HCT116 (cell line): ENCODE measurements around the gene KRT17. TPM values are rescaled to one million over a fixed set of nuclear protein-coding genes. Genes with fewer than 3 reads are reported as not detected.
"Not testable (repeated sequence)": the region's sequence is repeated elsewhere in the genome, so short reads cannot be mapped to it uniquely, and the experiment has no call there.

ENCODE experiments used
- ATAC-seq: fragments of 200-7000 bp; cut with Tn5 transposase; 2 replicates; pipeline ENCODE4 v1.9.1; 2020; ENCODE audit warnings: mild to moderate bottlenecking, moderate library complexity
- BruUV-seq: library from RNA; stranded (reverse); fragments of 400-500 nt; replicated peaks from 2 replicates; lab custom pipeline; 2021; lab: Mats Ljungman, UMichigan
- CTCF ChIA-PET: fragments of 300-600 bp; sonication (Branson Sonifier 250); formaldehyde crosslinking; loops from one replicate; lab custom pipeline; 2021; ENCODE audit warnings: antibody characterized with exemption; lab: Charles Lee
- POLR2A ChIA-PET: fragments of 300-600, 350-600 bp; sonication (Branson Sonifier 250); formaldehyde crosslinking; loops from one replicate; lab custom pipeline; 2021; ENCODE audit warnings: antibody characterized with exemption; lab: Charles Lee
- RAD21 ChIA-PET, 2 experiments: fragments of 300-600 bp; sonication (Branson Sonifier 250); formaldehyde crosslinking; loops; one replicate each; lab custom pipeline; 2023; ENCODE audit warnings: low total read pairs in 2 of 2; ENCODE audit not compliant: uncharacterized antibody in 2 of 2, unreplicated experiment in 2 of 2, low non-redundant PET in 1 of 2; lab: Charles Lee
- DNase-seq: peaks from one replicate; pipeline ENCODE4 v3.0.0-alpha.2; 2010; ENCODE audit warnings: low read depth, low spot score
- H2AFZ ChIP-seq: fragments of 200-600 bp; shearing (Covaris generic), sonication (generic); 2 replicates; pipeline ENCODE4 v1.6.1; 2017; ENCODE audit warnings: low read depth, mixed run types, mixed read lengths, antibody characterized with exemption, low read length; ENCODE audit not compliant: poor library complexity, severe bottlenecking
- H3K27ac ChIP-seq: 2 replicates; pipeline ENCODE4 v1.5.1; 2012; ENCODE audit warnings: low read depth, low read length
- H3K27me3 ChIP-seq: fragments of 200-600 bp; sonication (generic); 2 replicates; pipeline ENCODE4 v1.6.1; 2016; ENCODE audit warnings: mixed run types, low read length, mixed read lengths; ENCODE audit not compliant: insufficient read depth
- H3K36me3 ChIP-seq, 2 experiments: fragments of 200-500 bp in 1 of 2; fragments of 200-600 bp in 1 of 2; sonication (Bioruptor generic) in 1 of 2; sonication (generic) in 1 of 2; 2 replicates each; pipeline versions ENCODE4 v1.5.1 to v1.6.1; 2014 to 2016; ENCODE audit warnings: low read length in 2 of 2, inconsistent platforms in 1 of 2, mixed read lengths in 1 of 2, mixed run types in 1 of 2; ENCODE audit not compliant: insufficient read depth in 2 of 2, control insufficient read depth in 1 of 2
- H3K4me1 ChIP-seq, 2 experiments: fragments of 200-600 bp in 1 of 2; sonication (generic) in 1 of 2; 2 replicates each; pipeline versions ENCODE4 v1.5.1 to v1.6.1; 2012 to 2017; ENCODE audit warnings: low read length in 2 of 2, inconsistent platforms in 1 of 2, mild to moderate bottlenecking in 1 of 2, mixed read lengths in 1 of 2, mixed run types in 1 of 2, moderate library complexity in 1 of 2; ENCODE audit not compliant: insufficient read depth in 2 of 2, control insufficient read depth in 1 of 2
- H3K4me2 ChIP-seq: fragments of 200-600 bp; sonication (generic); 2 replicates; pipeline ENCODE4 v1.6.1; 2017; ENCODE audit warnings: mixed run types, low read length, mixed read lengths
- H3K4me3 ChIP-seq, 2 experiments: fragments of 200-600 bp in 1 of 2; sonication (generic) in 1 of 2; replicated peaks in 1 of 2; 2 replicates each; pipeline ENCODE4 v1.5.1; 2011 to 2016; ENCODE audit warnings: low read length in 2 of 2, control low read depth in 1 of 2, low read depth in 1 of 2, mild to moderate bottlenecking in 1 of 2, mixed read lengths in 1 of 2, mixed run types in 1 of 2
- H3K79me2 ChIP-seq: fragments of 200-600 bp; sonication (generic); 2 replicates; pipeline ENCODE4 v1.6.1; 2017; ENCODE audit warnings: mild to moderate bottlenecking, mixed run types, low read length, moderate library complexity, mixed read lengths; ENCODE audit not compliant: insufficient read depth
- H3K9ac ChIP-seq: fragments of 200-600 bp; sonication (generic); 2 replicates; pipeline ENCODE4 v1.6.1; 2016; ENCODE audit warnings: low read length, mixed read lengths
- H3K9me2 ChIP-seq: fragments of 200-600 bp; sonication (generic), shearing (Covaris generic); 2 replicates; pipeline ENCODE4 v1.6.1; 2017; ENCODE audit warnings: mixed run types, mild to moderate bottlenecking, moderate library complexity; ENCODE audit not compliant: insufficient read depth
- H3K9me3 ChIP-seq, 2 experiments: fragments of 200-500 bp in 1 of 2; fragments of 200-600 bp in 1 of 2; sonication (Bioruptor generic) in 1 of 2; sonication (generic) in 1 of 2; 2 replicates each; pipeline ENCODE4 v1.6.1; 2014 to 2017; ENCODE audit warnings: low read length in 2 of 2, mixed read lengths in 2 of 2, inconsistent platforms in 1 of 2, low read depth in 1 of 2, mild to moderate bottlenecking in 1 of 2, mixed run types in 1 of 2, moderate library complexity in 1 of 2; ENCODE audit not compliant: control insufficient read depth in 1 of 2, insufficient read depth in 1 of 2
- H4K20me1 ChIP-seq: fragments of 200-600 bp; sonication (generic), shearing (Covaris generic); 2 replicates; pipeline ENCODE4 v1.6.1; 2017; ENCODE audit warnings: mixed run types, mild to moderate bottlenecking, moderate library complexity; ENCODE audit not compliant: insufficient read depth
- ATF3 ChIP-seq: IDR thresholded peaks from 2 replicates; pipeline ENCODE4 v1.6.1; 2012
- CBX3 ChIP-seq: IDR thresholded peaks from 2 replicates; pipeline ENCODE4 v1.6.1; 2012; ENCODE audit warnings: low read depth
- CTCF ChIP-seq, 3 experiments: fragments of 200-600 bp in 1 of 3; sonication (generic) in 1 of 3; IDR thresholded peaks in 2 of 3; conservative IDR thresholded peaks in 1 of 3; 2 replicates each; pipeline ENCODE4 v1.5.1; 2012 to 2017; ENCODE audit warnings: low read depth in 2 of 3, low read length in 2 of 3, antibody characterized with exemption in 1 of 3, borderline replicate concordance in 1 of 3, control low read depth in 1 of 3, mild to moderate bottlenecking in 1 of 3, mixed read lengths in 1 of 3, mixed run types in 1 of 3, moderate library complexity in 1 of 3; ENCODE audit not compliant: insufficient read depth in 1 of 3
- EGR1 ChIP-seq: IDR thresholded peaks from 2 replicates; pipeline ENCODE4 v1.6.1; 2012; ENCODE audit warnings: low read depth
- JUND ChIP-seq: IDR thresholded peaks from 2 replicates; pipeline ENCODE4 v1.6.1; 2012
- RAD21 ChIP-seq: IDR thresholded peaks from 2 replicates; pipeline ENCODE4 v1.6.1; 2012; ENCODE audit warnings: low read depth, mild to moderate bottlenecking
- SP1 ChIP-seq: IDR thresholded peaks from 2 replicates; pipeline ENCODE4 v1.6.1; 2012; ENCODE audit warnings: low read depth
- intact Hi-C: fragments of 100-400 bp; cut with micrococcal nuclease; formaldehyde crosslinking; loops from 2 replicates; pipeline ENCODE4 v1.10.0; 2022
- total RNA-seq: library from RNA; stranded (reverse); gene quantifications from one replicate; pipeline ENCODE4 v1.2.1, GENCODE V29; 2021; ENCODE audit not compliant: unreplicated experiment

KRT17 gene
- total RNA-seq, 1 experiment from 2014 or later: not detected

GRCh38 chr17:41585301-41586056, 38.9 kb downstream of the KRT17 start:
- H3K4me2 ChIP-seq: no peak overlapping the region
- ChIA-PET POLR2A (no interaction called here), CTCF (interaction anchor here (1.4 kb wide), 1 partner anchor 36 kb away, joined by 3 read pairs; no protein-coding TSS in a partner anchor), RAD21 (no interaction called here)
- DNase-seq: no peak
- H3K4me1 ChIP-seq: peaks cover 3 to 19% of the 10 kb centered on the region in 2 experiments; a peak in 3 of 4 replicates
- no peaks in the 10 kb centered on the region for H3K9me3 ChIP-seq
- H4K20me1 ChIP-seq: no peaks in the 10 kb centered on the region
- no peak overlapping the region for H3K9ac ChIP-seq
- no TSS peak for BruUV-seq
- no peaks in the 10 kb centered on the region for H3K27me3 ChIP-seq
- no peak overlapping the region for H3K4me3 ChIP-seq
- no peak overlapping the region for H2AFZ ChIP-seq
- H3K36me3 ChIP-seq: no peaks in the 10 kb centered on the region
- intact Hi-C loops: no loop called here
- H3K9me2 ChIP-seq: no peaks in the 10 kb centered on the region
- no peak for ATAC-seq
- no peaks in the 10 kb centered on the region for H3K79me2 ChIP-seq
- no peak for TF ChIP-seq RAD21
- no peak for TF ChIP-seq CTCF (IDR thresholded peaks at IDR 0.05 in 2 of 3, conservative IDR thresholded peaks at IDR 0.05 in 1 of 3; ENCODE audit: borderline replicate concordance in 1 of 3, insufficient read depth in 1 of 3, low read depth in 2 of 3, low read length in 2 of 3)
- no peak for TF ChIP-seq CBX3
- TF ChIP-seq JUND: no peak
- no peak for TF ChIP-seq EGR1
- no peak for TF ChIP-seq ATF3
- no peak for TF ChIP-seq SP1
- H3K27ac ChIP-seq: no peak overlapping the region

GRCh38 chr17:41584331-41584927, 39.9 kb downstream of the KRT17 start:
- intact Hi-C loops, H3K36me3 ChIP-seq, ATAC-seq, H3K79me2 ChIP-seq, DNase-seq, H3K9me3 ChIP-seq, H3K27me3 ChIP-seq, H4K20me1 ChIP-seq, RAD21 ChIA-PET, H2AFZ ChIP-seq, H3K9ac ChIP-seq, H3K4me2 ChIP-seq, BruUV-seq, POLR2A ChIA-PET, H3K9me2 ChIP-seq, H3K27ac ChIP-seq, H3K4me3 ChIP-seq: not testable (repeated sequence)
- CTCF ChIA-PET: interaction anchor here (1.4 kb wide), 1 partner anchor 35 kb away, joined by 3 read pairs; no protein-coding TSS in a partner anchor
- peaks cover 10 to 28% of the 10 kb centered on the region in 2 experiments for H3K4me1 ChIP-seq
